Neural cell (in vitro differentiated cells): Measurements from ENCODE around the gene IL2RG. TPM values are rescaled to one million over a fixed set of nuclear protein-coding genes. Genes with fewer than 3 reads are reported as not detected.

Experiments used
- H2AFZ ChIP-seq: fragments of 200-600, 300-800 bp; sonication (generic), shearing (Covaris generic); 2 replicates; pipeline ENCODE4 v1.6.0; 2014; ENCODE audit warnings: low read depth, mild to moderate bottlenecking, antibody characterized with exemption, low read length, moderate library complexity
- H3F3A ChIP-seq: fragments of 200-600 bp; shearing (Covaris generic); 2 replicates; pipeline ENCODE4 v1.6.1; 2016; ENCODE audit warnings: mild to moderate bottlenecking, moderate library complexity, mixed read lengths, antibody characterized with exemption, low read length; ENCODE audit not compliant: insufficient read depth, poor library complexity, severe bottlenecking
- H3K27ac ChIP-seq: fragments of 200-600, 300-800 bp; sonication (generic), shearing (Covaris generic); 2 replicates; pipeline ENCODE4 v1.5.1; 2014; ENCODE audit warnings: mild to moderate bottlenecking, low read length, moderate library complexity
- H3K27me3 ChIP-seq: fragments of 300-800, 200-600 bp; sonication (generic), shearing (Covaris generic); 2 replicates; pipeline ENCODE4 v1.6.0; 2014; ENCODE audit warnings: mild to moderate bottlenecking, low read depth, low read length, moderate library complexity; ENCODE audit not compliant: insufficient read depth
- H3K36me3 ChIP-seq: fragments of 300-800, 200-600 bp; sonication (generic), shearing (Covaris generic); 2 replicates; pipeline ENCODE4 v1.5.1; 2014; ENCODE audit warnings: mild to moderate bottlenecking, antibody characterized with exemption, low read length, moderate library complexity; ENCODE audit not compliant: insufficient read depth
- H3K4me2 ChIP-seq: fragments of 300-800, 200-600 bp; sonication (generic), shearing (Covaris generic); 2 replicates; pipeline ENCODE4 v1.6.0; 2014; ENCODE audit warnings: mild to moderate bottlenecking, low read length
- H3K4me3 ChIP-seq: fragments of 300-800, 200-600 bp; sonication (generic), shearing (Covaris generic); 2 replicates; pipeline ENCODE4 v1.5.1; 2014; ENCODE audit warnings: mild to moderate bottlenecking, low read length, moderate library complexity
- H3K79me2 ChIP-seq: fragments of 200-600 bp; shearing (Covaris generic); replicated peaks from 2 replicates; pipeline ENCODE4 v1.6.0; 2014; ENCODE audit warnings: mild to moderate bottlenecking, low read length, moderate library complexity; ENCODE audit not compliant: insufficient read depth
- H3K9ac ChIP-seq: fragments of 300-800, 200-600 bp; sonication (generic), shearing (Covaris generic); 2 replicates; pipeline ENCODE4 v1.6.1; 2016; ENCODE audit warnings: mild to moderate bottlenecking, low read length, mixed read lengths
- H3K9me2 ChIP-seq: fragments of 200-600 bp; shearing (Covaris generic); 2 replicates; pipeline ENCODE4 v1.6.1; 2016; ENCODE audit warnings: mild to moderate bottlenecking, low read length, mixed read lengths; ENCODE audit not compliant: insufficient read depth
- H3K9me3 ChIP-seq: fragments of 200-600, 300-800 bp; sonication (generic), shearing (Covaris generic); 2 replicates; pipeline ENCODE4 v1.6.1; 2016; ENCODE audit warnings: mild to moderate bottlenecking, mixed run types, low read length, moderate library complexity, mixed read lengths
- H4K20me1 ChIP-seq: fragments of 200-600 bp; shearing (Covaris generic); 2 replicates; pipeline ENCODE4 v1.6.1; 2016; ENCODE audit warnings: mild to moderate bottlenecking, mixed run types; ENCODE audit not compliant: insufficient read depth
- EP300 ChIP-seq: fragments of 450-650 bp; conservative IDR thresholded peaks from 2 replicates; pipeline ENCODE4 v1.6.1; 2014; ENCODE audit warnings: antibody characterized with exemption, mild to moderate bottlenecking, moderate library complexity; ENCODE audit not compliant: poor library complexity, severe bottlenecking
- EZH2 ChIP-seq: fragments of 200-600, 300-800 bp; shearing (Covaris generic), sonication (generic); IDR thresholded peaks from 2 replicates; pipeline ENCODE4 v1.6.1; 2014; ENCODE audit warnings: antibody characterized with exemption, low read length, borderline replicate concordance, mild to moderate bottlenecking; ENCODE audit not compliant: insufficient read depth, poor library complexity, severe bottlenecking
- MXI1 ChIP-seq: fragments of 450-650 bp; conservative IDR thresholded peaks from 2 replicates; pipeline ENCODE4 v1.6.1; 2014; ENCODE audit warnings: antibody characterized with exemption, mild to moderate bottlenecking; ENCODE audit not compliant: poor library complexity, severe bottlenecking
- POLR2AphosphoS5 ChIP-seq: IDR thresholded peaks from 2 replicates; pipeline ENCODE4 v1.6.1; 2012
- RAD21 ChIP-seq: fragments of 450-650 bp; conservative IDR thresholded peaks from 2 replicates; pipeline ENCODE4 v1.6.1; 2014; ENCODE audit warnings: antibody characterized with exemption, mild to moderate bottlenecking, moderate library complexity
- REST ChIP-seq: IDR thresholded peaks from 2 replicates; pipeline ENCODE4 v1.6.1; 2012; ENCODE audit warnings: borderline replicate concordance
- SMC3 ChIP-seq: fragments of 450-650 bp; conservative IDR thresholded peaks from 2 replicates; pipeline ENCODE4 v1.6.1; 2014; ENCODE audit warnings: antibody characterized with exemption, mild to moderate bottlenecking, moderate library complexity; ENCODE audit not compliant: poor library complexity
- TAF1 ChIP-seq: IDR thresholded peaks from 2 replicates; pipeline ENCODE4 v1.6.1; 2012; ENCODE audit warnings: low read depth
- polyA plus RNA-seq: library from polyadenylated mRNA; depleted of rRNA; stranded (reverse); fragments of >200 nt; gene quantifications from 2 replicates; pipeline ENCODE4 v1.2.3, GENCODE V29; 2014
- TF ChIP-seq, protein P1 (sequence below): fragments of 450-650 bp; IDR thresholded peaks from 2 replicates; pipeline ENCODE4 v1.5.1; 2014; ENCODE audit warnings: antibody characterized with exemption, mild to moderate bottlenecking, moderate library complexity; ENCODE audit not compliant: poor library complexity, severe bottlenecking

Gene IL2RG
- polyA plus RNA-seq, 1 donor from 2014 or later, result not detected

DNA sequence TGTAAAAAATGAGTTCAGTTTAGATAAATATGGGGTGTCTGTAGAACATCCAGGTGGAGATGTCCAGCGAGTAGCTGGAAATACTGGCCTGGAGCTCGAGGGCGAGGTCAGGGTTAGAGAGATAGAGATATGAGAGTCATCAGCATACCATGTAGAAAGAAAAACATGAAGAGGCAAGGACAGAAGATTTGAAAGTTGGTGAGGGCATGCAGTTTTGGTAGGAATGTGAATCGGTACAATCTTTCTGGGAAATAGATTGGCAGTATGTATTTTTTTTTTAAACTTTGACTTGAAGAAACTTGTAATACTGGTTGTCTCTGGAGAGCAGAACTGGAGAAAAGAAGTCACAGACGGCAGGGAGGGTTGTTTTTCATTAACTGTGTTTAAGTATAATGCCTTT is 40.8 kb downstream of the IL2RG start:
- H3F3A ChIP-seq, result no peaks in the 10 kb centered on the region
- no peak overlapping the region for H3K4me3 ChIP-seq
- H3K9ac ChIP-seq, result no peak overlapping the region
- H3K79me2 ChIP-seq, result no peaks in the 10 kb centered on the region
- H3K9me2 ChIP-seq, result no peaks in the 10 kb centered on the region
- no peaks in the 10 kb centered on the region for H4K20me1 ChIP-seq
- no peak overlapping the region for H3K27ac ChIP-seq
- no peaks in the 10 kb centered on the region for H3K27me3 ChIP-seq
- no peaks in the 10 kb centered on the region for H3K9me3 ChIP-seq
- H3K36me3 ChIP-seq, result no peaks in the 10 kb centered on the region
- H2AFZ ChIP-seq, result no peak overlapping the region
- H3K4me2 ChIP-seq, result no peak overlapping the region
- no peak for TF ChIP-seq EP300
- TF ChIP-seq, protein P1, sequence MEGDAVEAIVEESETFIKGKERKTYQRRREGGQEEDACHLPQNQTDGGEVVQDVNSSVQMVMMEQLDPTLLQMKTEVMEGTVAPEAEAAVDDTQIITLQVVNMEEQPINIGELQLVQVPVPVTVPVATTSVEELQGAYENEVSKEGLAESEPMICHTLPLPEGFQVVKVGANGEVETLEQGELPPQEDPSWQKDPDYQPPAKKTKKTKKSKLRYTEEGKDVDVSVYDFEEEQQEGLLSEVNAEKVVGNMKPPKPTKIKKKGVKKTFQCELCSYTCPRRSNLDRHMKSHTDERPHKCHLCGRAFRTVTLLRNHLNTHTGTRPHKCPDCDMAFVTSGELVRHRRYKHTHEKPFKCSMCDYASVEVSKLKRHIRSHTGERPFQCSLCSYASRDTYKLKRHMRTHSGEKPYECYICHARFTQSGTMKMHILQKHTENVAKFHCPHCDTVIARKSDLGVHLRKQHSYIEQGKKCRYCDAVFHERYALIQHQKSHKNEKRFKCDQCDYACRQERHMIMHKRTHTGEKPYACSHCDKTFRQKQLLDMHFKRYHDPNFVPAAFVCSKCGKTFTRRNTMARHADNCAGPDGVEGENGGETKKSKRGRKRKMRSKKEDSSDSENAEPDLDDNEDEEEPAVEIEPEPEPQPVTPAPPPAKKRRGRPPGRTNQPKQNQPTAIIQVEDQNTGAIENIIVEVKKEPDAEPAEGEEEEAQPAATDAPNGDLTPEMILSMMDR, result no peak
- TF ChIP-seq EZH2, result no peak
- no peak for TF ChIP-seq POLR2AphosphoS5
- no peak for TF ChIP-seq REST
- no peak for TF ChIP-seq RAD21
- TF ChIP-seq TAF1, result no peak
- TF ChIP-seq SMC3, result no peak
- no peak for TF ChIP-seq MXI1

DNA sequence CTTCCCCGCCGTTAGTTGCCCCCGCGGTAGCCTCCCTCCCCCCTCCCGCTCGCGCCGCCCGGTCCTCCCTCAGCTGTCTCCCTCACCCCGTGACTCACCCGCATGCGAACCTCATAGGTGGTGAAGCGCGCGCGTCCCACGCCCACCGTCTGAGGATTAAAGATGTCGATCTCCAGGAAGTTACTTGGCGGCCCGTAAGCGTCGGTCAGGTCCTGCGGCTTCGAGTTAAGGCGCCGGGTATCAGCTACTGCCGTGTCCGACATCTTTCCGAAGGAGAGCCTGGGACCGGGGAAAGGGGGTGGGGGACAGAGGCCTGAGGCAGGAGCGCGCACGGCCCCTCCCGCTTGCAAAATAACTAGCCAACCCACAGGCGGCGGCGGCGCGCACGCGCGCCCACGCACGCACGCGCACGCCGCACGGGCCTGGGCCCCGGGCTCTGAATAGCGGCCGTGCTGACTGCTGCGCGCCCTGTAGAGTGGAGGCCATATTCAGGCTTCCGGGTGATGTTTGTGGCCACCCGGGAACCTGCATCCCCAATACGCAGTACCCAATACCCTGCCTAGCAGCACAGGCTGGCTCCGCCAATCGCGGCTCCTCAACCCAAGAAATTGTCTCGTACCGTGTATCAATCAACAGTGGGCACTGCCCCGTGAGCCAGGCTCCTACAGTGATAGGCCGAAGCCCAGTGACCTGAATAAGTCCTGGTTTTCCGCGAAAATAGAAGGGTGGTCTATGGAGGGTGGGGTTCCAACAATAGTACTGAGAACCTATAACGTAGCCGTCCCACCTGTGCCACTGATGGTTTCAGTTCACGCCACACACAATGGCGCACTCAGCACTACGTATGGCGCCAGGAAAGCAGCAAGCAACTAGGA is 43.1 kb downstream of the IL2RG start, which contains the start of gene SNX12:
Gene SNX12 (minus strand): TSS at position 291 of the 875 bp plus-strand sequence. CDS start 28 bp downstream, at position 263.
- H3F3A ChIP-seq, result no peaks in the 10 kb centered on the region
- H3K79me2 ChIP-seq, result peaks cover 9% of the 10 kb centered on the region
- H3K27ac ChIP-seq, result peak within 1 kb of the TSS; percentile 80
- peak within 1 kb of the TSS; percentile 74 for H3K4me3 ChIP-seq
- no peaks in the 10 kb centered on the region for H3K9me2 ChIP-seq
- no peaks in the 10 kb centered on the region for H3K27me3 ChIP-seq
- H4K20me1 ChIP-seq, result no peaks in the 10 kb centered on the region
- peak; percentile 42 for TF ChIP-seq POLR2AphosphoS5
- no peak for TF ChIP-seq TAF1
- no peak for TF ChIP-seq SMC3
- TF ChIP-seq RAD21, result peak; percentile 14
- no peak for TF ChIP-seq EZH2
- TF ChIP-seq REST, result no peak
- TF ChIP-seq, protein P1, result peak; percentile 71
- TF ChIP-seq MXI1, result peak; percentile 75
- peak; percentile 79 for TF ChIP-seq EP300
- no peaks in the 10 kb centered on the region for H3K9me3 ChIP-seq
- peak within 1 kb of the TSS; percentile 62 for H3K9ac ChIP-seq
- peak within 1 kb of the TSS; percentile 65 for H3K4me2 ChIP-seq
- no peaks in the 10 kb centered on the region for H3K36me3 ChIP-seq
- H2AFZ ChIP-seq, result peak within 1 kb of the TSS; percentile 45
